HG03095 (cell line): Measurements from ENCODE around the gene CLEC9A.
"Not testable (repeated sequence)": the region's sequence is repeated elsewhere in the genome, so short reads cannot be mapped to it uniquely, and the experiment has no call there.

Experiments used
- ATAC-seq: cut with Tn5 transposase; IDR thresholded peaks from one replicate; pipeline ENCODE4 v1.9.1; 2021; ENCODE audit warnings: moderate library complexity; ENCODE audit not compliant: unreplicated experiment

Gene CLEC9A

DNA sequence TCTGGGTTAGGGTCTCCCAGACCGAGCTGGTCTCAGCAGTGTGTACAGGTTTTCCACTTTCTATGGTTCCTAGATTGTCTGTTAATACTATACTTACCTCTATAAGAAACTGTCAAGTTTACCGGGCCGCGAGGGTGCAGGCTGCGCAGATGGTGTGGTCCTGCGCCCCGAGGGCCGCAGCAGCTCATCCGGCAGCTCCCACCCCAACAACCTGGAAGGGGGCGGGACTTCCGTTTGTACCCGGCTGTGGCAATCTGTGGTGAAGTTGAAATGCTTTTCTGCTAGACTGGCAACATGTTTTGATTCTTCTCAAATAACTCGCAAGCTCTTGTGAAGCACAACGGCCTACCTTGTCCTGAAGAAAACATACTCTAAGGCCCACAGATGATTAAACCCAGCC lies at the start of gene CLEC9A:
TSS of gene CLEC9A (plus strand) at position 237 of the 400 bp plus-strand sequence. CDS start 22,006 bp downstream, outside the sequence.
- ATAC-seq, result no peak

- no peak for ATAC-seq
These were observed 38.6 kb upstream of the CLEC9A start for GRCh38 chr12:9991876-9992275.

DNA sequence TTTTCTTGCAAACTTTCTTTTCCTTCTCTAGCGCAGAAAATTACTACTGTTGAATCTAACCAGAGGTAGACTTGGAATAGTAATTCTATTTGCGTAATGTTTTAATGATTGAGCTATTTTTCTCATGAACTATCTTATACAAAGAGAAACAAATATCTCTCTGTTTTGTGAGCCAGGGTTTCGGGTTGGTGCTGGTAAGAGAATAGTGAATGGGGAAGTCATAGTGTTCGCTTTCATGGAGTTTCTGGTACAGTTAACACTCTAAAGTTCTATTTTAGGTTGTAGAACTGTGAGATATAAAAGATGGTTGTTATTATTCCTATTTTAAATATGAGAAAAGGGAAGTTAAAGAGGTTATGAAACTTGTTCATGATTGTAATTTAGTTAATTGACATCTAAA lies 38.2 kb upstream of the CLEC9A start:
- no peak for ATAC-seq

DNA sequence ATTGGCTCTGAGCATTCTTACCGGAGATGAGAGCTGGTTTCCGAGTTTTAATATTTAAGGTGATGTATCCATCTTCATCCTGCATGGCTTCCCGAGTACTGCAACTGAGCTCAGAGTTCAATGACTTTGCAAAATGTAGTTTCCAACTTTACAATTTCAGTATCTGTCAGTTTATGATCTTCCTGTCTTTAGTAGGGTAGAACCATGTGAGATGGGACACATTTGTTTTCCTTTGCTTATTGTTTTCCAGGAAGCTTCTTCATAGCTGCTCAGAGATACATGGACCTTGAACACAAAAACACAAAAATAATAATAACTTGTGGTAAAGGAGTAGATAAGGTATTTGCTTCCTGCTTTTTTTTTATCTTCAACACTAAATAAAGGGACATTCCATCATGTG lies 31.5 kb upstream of the CLEC9A start, which contains the start of gene CLEC1B:
TSS of gene CLEC1B (minus strand) at position 106 of the 400 bp plus-strand sequence. CDS start at position 85, 21 bp downstream.
- no peak for ATAC-seq

DNA sequence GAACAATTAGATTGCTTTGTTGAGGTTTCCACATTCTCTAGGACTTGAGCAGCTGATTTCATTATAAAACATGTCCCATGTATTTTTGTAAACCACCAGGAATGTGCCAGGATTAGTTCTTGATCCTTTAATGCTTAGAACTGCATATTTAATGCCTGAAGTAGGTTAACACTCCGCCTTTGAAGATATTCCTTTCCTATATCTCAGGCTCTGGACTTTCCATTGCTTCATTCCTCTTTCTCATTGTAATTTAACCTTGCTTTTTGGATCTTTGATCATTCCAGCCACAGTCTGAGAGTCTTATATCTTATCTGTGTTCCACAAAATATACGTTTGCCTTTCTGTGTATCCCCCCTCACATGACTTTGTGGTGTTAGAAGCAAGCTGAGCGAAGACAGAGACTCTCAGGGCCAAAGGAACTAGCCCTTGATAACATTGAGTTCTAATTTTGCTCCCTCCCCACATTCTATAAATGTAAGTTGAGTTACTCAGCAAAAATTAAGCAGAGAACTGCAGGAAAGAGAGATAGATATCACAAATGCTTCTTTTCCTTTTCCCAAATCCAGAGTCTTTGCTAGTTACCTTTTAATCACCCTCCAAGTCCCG lies 29.2 kb upstream of the CLEC9A start:
- ATAC-seq, result no peak

DNA sequence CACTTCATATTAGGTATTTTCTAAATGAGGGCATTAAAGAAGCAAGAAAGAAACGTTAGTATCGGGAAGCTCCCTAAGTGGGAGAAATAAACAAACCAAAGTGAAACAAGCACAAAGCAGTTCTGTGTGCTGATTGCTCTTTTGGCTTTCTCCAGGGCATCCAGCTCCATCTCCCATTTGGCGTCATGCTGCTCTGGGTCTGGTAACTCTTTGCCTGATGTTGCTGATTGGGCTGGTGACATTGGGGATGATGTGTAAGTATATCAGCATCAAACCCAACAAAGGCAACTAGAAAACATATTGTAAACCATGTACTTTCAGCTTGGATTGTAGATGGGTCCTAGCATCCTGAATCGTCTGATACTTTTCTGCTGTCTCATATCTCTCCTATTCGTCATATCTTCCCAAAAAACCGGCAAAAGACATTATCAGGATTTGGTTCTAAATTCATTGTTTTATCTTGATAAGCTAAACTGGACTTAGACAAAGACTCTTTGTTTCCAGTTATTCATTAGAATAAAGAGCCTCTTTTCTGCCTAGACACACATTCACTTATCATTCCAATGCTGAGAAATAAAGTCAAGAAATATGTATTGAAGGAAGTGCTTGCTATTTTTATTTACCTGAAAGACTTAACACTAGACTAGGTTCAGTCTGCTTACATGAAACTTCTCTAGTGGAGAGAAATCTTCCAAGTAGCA lies 17.7 kb upstream of the CLEC9A start:
- no peak for ATAC-seq

DNA sequence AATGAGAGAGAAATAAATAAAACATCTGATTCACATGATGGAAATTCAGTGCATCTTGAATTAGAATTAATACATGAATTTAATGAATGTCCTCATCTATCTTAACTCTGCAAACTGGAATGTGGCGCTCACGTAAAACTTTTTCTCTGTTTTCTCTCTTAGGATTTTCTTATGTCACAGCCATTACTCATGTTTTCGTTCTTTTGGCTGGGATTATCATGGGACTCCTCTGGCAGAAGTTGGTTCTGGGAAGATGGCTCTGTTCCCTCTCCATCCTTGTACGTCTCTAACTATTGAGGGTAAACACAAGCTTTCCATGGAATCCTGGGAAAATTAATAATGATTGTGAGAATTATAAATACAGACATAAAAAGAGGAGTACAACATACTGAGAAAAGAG lies 15.0 kb upstream of the CLEC9A start:
- ATAC-seq, result no peak

- no peak for ATAC-seq
These were observed 13.6 kb upstream of the CLEC9A start for GRCh38 chr12:10016881-10017280.

- ATAC-seq, result no peak
These were observed 12.1 kb upstream of the CLEC9A start for GRCh38 chr12:10018386-10018785.

DNA sequence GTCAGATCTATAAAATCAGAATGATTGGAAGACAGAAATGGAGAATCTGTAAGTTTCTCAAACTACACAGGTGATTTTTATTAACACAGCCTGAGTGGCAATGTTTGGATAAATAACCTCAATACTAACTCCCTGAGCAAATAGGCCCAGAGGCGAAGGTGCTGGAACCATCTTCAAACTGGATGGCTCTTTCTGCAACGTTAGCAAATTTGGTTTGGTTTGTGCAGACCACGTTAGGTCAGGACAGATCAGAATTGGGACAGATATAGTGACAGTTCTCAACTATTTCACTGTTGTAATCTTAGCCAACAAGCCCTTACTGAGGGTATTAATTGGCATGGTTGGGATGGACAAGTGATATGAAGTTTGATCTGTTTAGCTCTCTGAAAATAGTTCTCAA lies 9.1 kb upstream of the CLEC9A start:
- ATAC-seq, result no peak

GRCh38 chr12:10025236-10025635 lies 5.2 kb upstream of the CLEC9A start:
- no peak for ATAC-seq

- not testable (repeated sequence) for ATAC-seq
These were observed 3.8 kb upstream of the CLEC9A start for GRCh38 chr12:10026666-10027065.

- no peak for ATAC-seq
These were observed 3.2 kb upstream of the CLEC9A start for GRCh38 chr12:10027311-10027710.

GRCh38 chr12:10027721-10028120 lies 2.8 kb upstream of the CLEC9A start:
- no peak for ATAC-seq

- no peak for ATAC-seq
These were observed 839 bp downstream of the CLEC9A start for GRCh38 chr12:10031321-10031720.

GRCh38 chr12:10031771-10032175 lies 1.3 kb downstream of the CLEC9A start:
- ATAC-seq, result no peak

GRCh38 chr12:10033783-10034545 lies 3.5 kb downstream of the CLEC9A start:
- ATAC-seq, result no peak

DNA sequence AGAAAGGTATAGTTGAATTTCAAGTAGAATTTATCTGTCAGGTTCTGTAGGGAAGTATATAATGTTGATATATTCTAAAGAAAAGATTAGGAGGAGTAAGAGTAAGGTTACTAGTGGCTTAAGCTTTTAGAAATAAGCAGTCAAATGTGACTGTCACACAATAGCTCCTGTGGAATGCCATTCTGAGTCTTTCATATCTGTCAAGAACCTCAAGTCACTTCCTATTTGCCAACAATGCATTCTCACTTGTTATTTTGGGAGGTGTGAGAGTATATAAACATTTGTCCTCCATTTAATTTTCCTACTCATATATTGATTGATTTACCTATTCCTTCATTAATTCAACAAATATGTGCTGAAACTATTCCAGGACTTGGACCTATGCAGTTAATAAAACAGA lies 11.7 kb downstream of the CLEC9A start:
- no peak for ATAC-seq

- ATAC-seq, result no peak
These were observed 18.0 kb downstream of the CLEC9A start for GRCh38 chr12:10048526-10048925.

DNA sequence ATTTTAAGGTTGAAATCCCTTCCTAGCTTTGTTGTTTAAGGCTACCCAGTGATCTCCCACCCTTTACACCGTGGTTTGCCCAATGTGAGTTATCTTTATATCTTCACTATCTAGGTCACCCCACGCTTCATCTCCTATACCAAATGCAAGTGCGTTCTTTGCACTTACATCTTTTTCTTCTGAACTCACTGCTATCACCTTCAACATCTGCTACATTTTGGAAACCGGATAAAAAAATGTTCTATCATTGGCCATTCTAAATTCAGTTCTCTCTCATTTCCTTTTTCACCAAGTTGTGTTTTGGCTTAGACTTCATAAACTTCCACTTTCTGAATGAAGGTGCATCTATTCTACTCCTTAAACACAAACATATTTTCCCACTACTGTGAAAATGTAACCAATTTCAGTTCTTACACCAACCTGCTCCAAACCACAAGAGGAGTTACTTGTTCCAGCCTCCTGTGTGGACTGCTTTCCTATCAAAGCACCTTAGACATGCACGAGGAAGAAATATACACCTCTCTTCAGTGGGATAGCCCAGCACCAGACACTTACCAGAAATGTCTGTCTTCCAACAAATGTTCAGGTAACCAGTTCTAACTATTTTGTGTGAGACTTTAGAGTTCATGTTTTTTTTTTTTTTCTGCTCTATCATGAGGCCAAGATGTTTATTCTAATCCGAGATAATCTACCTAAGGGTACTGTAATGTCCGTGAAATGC lies 21.9 kb downstream of the CLEC9A start:
- ATAC-seq, result no peak

GRCh38 chr12:10058387-10058786 lies 27.9 kb downstream of the CLEC9A start:
- no peak for ATAC-seq
